Inferior parietal cortex (tissue), 1 donor: ENCODE measurements around the gene CDKL5.
"Not testable (repeated sequence)": the region's sequence is repeated elsewhere in the genome, so short reads cannot be mapped to it uniquely, and the experiment has no call there.

Source experiments
- DNase-seq: peaks from one replicate; pipeline ENCODE4 v3.0.0-alpha.2; 2016; ENCODE audit errors: extremely low spot score

CDKL5 gene

DNA sequence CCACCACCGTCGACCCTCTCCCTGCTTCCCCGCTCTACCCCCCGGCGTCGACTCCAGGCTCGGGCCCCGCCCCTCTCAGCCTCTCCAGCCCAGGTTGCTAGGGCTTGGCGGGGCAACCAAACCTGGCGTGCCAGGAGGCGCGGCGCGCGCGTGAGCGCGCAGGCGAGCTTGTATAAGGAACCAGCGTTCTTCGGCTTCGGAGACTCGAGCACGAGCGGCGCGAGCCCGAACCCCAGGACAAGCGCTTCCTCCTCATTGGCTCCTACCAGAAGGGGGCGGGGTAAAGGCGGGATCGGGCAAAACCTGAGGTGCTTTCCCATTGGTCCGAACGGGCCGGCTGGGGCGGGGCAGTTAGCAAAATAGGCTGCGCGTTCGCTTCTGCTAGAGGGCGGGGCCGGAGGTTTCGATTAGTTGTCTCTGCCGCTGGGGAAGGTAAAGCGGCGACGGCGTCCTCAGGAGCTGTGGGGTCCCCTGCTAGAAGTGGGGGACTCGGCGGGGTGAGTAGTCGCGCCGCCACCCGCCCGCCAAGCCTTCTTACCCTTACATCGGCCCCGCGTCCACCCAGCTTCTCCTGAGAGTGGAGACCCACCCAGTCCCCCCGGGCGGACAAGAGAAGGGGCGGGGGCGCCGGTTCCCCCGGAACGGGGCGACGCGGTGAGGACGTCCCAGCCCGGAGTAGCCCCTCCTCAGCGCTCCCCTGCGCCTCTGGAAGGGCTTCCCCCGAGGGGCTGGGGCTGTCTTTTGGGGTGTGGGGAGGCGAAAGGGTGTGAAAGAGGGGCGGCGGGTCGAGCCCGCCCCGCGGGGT is at the start of gene CDKL5:
CDKL5 (plus strand) TSS at position 410 of the 805 bp plus-strand sequence. CDS start 81,489 bp downstream, outside the sequence.
- peak; percentile 88 for DNase-seq

DNA sequence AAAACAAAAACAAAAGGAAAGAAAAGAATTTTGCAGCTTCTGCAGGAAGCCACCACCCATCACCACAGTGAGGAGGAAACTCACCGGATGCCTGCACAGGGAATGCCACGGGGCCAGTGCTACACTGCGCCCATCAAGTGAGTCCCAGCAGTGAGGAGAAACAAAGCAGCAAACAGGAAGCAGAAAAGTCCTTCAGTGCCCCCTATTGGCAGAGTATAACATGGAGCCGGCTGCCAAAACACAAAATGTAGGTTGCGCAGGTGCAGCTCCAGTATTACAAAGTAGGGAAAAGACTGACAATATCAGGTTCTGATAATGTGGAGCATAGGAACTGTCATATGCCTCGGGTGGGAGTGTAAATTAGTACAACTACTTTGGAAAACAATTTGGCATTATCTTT is 47.6 kb upstream of the CDKL5 start:
- DNase-seq, result no peak

DNA sequence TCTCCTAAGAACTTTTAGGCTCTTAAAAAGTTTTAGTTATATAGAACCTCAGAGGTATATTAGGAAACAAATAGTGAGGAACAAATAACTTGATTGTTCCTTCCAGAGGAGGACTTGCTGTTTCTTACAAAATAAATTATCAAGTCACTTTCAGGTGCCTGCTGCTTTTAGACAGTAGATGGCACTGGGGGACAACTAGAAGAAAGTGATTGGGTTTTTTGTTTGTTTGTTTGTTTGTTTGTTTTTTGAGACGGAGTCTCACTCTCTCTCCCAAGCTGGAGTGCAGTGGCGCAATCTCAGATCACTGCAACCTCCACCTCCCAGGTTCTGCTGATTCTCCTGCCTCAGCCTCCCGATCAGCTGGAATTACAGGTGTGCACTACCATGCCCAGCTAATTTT is 35.4 kb upstream of the CDKL5 start:
- no peak for DNase-seq

DNA sequence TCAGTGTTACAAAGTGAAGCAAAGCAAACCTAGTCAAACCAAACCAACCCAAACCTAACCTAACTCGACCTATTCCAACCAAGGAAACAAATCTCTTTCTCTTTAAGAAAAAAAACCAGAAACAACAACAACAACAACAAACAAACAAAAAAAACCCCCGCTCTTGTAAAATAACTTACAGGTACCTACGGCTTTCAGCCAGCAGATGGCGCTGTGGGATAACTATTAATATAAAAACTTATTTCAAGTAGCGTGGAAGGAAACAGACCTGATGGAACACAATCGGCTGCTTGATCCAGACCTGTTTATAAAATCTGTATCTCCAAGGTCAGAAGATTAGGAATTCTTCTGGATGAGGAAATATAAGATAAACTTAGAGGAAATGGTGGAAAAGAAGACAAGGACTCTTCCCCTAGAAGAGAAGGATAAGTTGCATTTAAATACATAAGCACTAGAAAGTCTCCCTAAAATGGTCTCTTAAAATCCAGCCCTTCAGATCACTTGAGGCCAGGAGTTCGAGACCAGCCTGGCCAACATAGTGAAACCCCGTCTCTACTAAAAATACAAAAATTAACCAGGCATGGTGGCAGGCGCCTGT is 34.4 kb upstream of the CDKL5 start:
- DNase-seq, result peak; percentile 63

DNA sequence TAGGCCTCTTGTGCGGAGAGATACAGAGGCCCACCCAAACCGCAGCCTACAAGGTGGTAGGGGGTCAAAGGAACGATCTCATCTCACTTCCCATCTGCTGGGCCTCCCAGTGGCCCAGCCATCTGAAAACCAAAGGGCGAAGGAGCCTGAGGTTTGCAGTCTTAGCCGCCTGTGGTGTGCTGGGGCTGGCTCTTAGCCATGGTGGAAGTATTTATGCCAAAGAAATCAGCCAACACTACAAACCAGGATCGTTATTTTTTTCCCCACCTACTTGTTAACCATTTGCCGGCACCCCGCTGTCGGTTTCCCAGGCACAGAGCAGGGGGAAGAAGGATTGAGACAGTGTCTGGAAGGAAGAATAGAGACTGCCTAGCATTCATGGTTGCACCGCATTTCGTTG is 30.9 kb upstream of the CDKL5 start:
- DNase-seq, result no peak

DNA sequence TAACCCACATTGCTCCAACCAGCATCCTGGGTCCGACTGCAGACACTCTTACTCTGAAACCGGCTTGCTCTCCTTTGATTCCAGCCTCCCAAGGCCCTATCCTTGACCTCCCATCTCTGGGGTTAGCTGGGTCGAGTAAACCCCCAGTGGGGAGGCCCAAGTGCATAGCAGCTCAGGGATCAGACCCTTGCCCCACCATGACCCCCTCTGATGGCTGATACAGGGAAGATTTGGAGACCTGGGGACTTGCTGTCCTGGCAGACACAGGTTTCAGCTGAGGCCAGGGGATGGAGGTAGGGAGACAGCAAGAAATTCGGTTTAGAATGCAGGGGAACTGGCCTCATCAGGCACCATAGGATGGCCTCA is 23.6 kb upstream of the CDKL5 start:
- no peak for DNase-seq

DNA sequence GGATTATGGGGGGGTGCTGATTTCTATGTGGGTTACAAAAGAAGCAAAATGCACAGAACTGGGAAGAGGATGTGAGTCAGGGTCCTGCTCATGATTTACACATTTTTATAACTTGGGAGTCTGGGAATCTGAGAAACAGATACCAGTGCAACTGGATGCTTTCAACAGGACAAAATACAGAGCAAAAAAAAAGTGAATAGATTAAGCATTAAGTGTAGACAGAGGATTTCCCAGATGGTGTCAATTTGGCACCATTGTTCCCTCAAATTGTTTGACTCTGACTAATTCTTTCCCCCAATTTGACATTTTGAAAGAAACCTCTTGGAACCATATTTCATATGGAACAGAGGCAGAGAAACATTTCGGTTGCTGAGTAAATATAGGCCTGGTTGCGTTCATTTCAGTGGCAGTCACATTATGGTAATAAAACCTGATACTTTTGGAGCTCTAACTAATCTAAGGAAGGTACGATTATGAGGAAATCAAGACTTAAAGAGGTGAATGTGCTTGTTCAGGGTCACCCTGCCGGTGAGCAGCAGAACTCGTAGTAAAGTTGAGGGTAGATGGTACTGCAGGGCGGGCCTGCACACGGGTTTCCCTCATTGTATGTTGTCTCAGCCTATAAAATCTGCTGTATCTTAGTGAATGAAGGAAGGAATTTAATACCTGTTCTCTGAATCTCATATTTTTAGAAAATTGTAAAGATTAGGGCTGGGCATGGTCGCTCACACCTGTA is 18.7 kb upstream of the CDKL5 start:
- no peak for DNase-seq

DNA sequence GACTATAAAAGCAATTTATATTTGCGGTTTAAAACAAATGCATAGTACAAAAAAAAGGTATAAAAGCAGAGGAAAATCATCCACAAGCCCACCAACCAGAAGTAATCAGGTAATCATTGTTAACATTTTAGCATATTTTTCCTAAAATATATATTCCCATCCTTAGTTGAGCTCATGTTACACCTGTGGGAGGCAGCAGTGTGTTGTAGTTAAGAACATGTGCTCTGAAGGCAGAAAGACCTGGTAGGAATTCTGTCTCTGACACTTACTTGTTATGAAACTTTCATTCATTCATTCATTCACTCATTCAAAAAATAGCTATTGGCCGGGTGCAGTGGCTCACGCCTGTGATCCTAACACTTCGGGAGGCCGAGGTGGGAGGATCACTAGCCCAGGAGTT is 15.4 kb upstream of the CDKL5 start:
- DNase-seq, result peak; percentile 25

DNA sequence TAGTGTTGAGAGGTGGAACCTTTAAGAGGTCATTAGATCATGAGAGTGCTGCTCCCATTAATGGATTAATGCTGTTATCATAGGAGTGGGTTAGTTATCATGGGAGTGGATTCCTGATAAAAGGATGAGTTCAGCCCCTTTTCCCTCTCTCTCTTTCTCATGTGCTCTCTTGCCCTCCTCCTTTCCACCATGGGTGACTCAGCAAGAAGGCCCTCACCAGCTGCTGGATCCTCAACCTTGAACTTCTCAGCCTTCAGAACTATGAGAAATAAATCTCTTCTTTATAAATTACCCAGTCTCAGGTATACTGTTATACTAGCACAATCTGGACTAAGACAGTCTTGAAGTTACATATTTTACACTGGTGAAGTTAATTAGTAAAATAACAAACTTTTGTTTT is 10.0 kb upstream of the CDKL5 start:
- DNase-seq, result no peak

DNA sequence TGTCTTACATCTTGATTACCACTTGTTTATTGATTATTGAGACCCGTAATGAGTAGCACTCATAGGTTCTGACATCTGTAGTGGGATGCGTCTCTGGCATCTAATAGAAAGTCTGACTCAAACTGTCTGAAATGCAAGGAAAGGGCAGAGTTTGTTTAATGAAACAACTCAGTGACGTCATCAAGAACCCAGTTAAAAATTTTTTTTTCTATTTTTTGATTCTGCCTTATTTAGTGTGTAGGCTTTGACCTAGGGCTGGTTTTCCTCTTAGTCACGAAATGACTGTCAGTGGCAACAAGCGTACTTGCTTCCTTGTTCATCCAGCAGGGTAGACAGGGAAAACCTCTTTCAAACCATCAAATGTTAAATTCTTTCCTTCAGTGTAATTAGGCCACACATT is 3.1 kb upstream of the CDKL5 start:
- no peak for DNase-seq

DNA sequence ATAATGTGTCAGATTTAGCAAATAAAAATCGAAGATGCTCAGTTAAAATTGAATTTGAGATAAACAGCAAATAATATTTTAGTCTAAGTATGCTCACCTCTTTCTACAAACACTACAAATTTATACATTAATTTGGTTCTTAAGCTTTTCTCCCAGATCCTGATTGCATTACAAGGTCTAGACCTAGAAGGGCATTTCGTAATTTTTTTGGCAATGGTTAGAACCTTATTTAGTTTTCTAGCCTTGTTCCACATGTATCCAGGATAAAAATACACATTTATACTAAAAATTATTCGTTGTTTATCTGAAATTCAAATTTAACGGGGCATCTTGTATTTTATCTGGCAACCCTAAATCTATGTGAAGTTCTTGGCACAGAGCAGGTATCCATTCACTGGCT is 2.5 kb upstream of the CDKL5 start:
- no peak for DNase-seq

DNA sequence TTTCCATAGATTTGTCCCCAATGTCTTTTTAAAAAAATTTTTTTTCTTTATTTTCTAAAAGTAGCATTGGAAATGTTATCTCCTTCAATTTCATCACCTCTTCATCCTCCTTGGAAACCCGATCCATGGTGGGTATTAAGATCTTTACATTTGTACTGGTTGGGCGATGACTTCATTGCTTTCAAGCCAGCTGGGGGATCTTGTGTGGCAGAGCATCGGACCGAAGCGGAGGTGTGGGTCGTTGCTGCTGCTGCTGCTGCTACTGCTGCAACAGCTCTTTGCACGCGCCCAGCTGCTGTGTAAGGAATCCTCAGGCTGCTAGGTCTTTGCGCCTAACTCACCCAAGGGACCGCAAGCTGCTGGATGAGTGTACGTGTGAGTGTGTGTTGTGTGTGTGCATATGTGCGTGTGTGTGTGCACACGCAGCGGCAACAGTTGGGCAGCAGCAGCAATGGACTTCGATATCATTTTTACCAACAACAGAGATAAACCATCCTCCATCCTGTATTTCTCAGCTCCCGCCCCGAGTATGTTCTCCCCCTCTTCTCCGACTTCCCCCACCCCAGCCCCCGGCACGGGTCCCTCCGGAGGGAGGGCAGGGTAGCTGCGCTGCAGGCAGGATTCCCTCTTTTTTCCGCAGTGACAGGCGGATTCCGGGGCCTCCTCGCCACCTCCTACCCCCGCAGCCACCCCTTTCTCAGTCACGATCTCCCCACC is 768 bp upstream of the CDKL5 start:
- no peak for DNase-seq

DNA sequence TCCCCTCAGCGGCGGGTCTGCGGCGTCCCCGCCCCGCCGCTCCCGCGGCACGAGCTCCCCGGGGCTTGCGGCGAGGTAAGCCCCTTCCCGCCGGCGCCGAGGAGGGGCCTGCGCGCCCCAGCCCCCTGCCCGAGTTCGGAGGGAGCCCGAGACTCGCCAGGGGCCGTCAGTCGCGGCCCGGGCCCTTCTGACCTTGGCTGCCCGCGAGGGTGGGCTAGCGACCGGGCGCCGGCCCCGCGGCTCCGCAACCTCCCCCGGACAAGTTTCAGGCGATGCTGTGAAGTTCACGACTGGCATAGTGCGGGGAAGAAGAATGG is 554 bp downstream of the CDKL5 start:
- no peak for DNase-seq

DNA sequence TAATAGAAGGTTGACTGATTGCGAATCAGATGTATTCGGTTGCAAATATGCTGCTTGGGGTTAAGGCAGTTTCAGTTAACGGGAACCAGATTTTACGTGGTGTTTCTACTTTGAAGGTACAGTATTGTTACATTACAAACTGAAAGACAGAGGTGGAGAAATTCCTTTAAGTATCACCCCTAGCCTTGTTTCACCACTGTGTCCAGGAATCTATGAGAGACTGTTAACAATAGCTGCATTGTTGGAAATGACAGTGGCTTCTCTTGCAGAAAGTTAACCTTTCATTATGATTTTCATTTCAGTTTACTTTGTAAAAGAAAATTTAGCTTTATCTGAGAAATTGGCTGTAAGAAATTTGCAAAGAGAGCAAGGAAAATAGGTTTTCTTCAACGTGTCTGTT is 2.6 kb downstream of the CDKL5 start:
- no peak for DNase-seq

DNA sequence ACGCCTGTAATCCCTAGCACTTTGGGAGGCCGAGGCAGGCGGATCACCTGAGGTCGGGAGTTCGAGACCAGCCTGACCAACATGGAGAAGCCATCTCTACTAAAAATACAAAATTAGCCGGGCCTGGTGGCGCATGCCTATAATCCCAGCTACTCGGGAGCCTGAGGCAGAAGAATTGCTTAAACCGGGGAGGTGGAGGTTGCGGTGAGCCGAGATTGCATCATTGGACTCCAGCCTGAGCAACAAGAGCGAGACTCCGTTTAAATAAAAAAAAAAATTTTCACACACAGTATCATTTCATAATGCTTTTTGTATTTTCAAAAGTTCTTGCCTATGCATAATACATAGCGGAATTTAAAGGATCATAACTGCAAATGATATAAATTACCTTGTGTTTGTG is 7.9 kb downstream of the CDKL5 start:
- not testable (repeated sequence) for DNase-seq

DNA sequence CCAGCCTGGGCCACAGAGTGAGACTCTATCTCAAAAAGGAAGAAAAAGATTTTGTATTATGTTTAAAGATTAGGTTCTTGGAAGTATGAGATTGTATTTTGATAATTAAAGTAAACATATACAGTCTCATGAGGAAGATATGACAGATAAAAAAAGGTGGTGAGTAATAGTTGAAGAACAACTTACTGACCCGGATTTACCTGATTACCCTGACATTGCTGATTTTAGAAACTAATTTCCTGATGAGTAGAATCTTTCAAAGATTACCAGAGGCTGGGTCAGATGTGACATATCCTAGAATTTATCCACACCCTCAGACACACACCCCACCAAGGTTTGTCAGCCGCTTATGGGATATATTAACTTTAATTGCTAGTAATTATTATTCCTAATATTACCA is 9.5 kb downstream of the CDKL5 start:
- DNase-seq, result no peak

DNA sequence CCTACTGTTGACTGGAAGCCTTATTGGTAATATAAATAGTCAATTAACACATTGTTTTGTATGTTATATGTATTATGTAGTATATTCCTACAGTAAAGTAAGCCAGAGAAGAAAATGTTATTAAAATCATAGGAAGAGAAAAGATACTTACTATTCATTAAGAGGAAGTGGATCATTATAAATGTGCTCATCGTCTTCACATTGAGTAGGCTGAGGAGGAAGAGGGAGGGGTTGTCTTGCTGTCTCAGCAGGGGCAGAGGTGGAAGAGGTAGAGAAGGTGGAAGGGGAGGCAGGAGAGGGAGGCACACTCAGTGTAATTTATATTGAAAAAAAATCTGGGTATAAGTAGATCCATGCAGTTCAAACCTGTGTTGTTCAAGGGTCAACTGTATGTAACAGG is 10.6 kb downstream of the CDKL5 start:
- no peak for DNase-seq

DNA sequence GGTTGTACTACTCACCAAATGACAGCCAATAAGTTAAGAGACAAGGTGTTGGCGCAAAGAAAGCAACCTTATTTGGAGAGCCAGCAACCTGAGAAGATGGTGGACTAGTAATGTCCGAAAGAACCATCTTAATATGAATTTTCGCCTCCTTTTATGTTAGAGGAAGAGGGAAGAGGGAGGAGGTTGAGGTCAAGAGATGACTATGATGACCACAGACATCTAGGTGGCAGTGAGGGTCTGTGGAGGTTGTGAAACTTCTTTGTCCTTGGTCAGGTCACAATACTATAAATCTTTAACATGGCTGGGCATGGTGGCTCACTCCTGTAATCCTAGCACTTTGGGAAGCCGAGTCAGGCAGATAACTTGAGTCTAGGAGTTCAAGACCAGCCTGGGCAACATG is 15.4 kb downstream of the CDKL5 start:
- DNase-seq, result no peak

DNA sequence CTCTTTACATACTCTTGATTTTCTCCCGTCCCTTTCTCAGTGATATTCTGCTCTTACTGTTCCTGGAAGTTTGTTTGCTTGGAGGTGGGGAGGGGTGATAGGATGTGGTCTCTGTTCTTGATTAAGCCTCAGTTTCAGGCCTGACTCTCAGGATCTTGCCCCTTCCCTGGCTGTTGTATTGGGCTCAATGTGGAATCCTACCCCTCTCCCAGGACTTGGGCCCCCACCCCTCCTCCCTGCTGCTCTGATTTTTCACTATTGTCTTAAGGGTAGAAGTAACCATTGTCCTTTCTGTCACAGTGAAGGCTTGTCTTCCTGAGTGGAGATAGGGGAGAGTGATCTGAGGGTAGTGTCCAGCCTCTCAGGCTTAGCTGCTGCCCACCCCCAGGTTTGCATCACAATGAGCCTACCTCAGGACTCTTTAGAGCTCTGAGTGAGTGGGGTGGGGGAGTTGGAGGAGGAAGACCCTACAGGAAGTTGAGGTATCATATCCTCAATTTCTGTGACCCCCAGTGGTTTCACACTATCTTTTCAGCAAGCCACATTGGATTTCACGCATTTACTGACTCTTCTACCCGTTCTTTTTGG is 16.5 kb downstream of the CDKL5 start:
- no peak for DNase-seq

DNA sequence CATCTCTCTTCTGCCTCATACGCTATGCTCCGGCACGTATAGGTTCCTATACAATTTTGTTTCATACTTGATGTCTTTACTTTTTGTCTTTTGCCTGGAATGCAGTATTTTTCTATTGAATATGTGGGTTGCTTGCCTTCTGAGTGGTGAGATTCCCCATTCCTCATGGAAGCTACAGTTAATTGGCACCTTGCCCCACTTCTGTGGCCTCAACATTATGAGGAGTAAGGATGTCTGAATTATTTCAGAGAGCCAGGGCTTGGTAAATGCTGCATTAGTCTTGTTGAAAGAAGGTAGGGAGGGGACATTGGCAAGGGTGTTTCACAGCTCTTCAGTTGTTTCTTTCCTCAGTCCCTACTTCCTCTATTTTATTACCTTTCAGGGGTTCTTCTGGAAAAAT is 23.0 kb downstream of the CDKL5 start:
- DNase-seq, result no peak

DNA sequence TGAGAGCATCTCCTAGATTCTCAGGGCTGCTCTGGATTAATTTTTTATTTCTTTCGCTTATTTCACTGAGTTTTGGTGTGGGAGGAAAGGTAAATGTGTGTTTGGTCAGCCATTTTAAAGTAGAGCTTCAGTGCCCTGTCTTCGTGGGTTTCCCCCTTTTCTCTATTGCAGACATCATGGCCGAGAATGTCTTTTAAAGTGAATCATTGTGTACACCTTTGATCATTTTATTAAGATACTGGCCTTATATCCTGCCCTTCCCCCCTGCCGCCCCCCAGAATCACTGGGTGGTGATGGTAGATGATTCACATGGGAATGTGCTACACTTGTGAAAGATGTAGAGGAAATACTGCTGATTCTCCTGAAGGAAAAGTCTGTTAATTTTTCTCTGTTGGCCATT is 23.8 kb downstream of the CDKL5 start:
- DNase-seq, result no peak

DNA sequence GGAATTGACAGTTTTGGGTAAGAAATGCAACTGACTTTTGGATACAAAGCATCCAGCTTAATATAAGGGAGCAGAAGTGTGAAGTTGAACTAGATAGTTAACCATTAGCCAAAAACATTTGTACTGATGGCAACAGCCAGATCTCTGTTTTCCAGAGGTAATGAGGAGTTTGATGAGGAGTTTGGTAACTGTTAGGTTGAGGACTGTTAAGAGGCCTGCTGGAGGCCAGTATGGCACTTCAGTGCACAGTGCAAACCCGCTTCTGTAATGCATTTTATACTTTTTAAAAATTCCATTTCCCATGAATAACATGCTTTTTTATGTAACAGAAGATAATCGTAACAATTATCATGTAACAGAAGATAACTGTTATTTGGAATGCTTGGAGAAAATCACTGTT is 30.0 kb downstream of the CDKL5 start:
- no peak for DNase-seq
